ENCODE data around the gene CHMP4B.
A peak's percentile ranks its signal among the peaks of the same experiment; 100 is the strongest.

Gene CHMP4B

DNA sequence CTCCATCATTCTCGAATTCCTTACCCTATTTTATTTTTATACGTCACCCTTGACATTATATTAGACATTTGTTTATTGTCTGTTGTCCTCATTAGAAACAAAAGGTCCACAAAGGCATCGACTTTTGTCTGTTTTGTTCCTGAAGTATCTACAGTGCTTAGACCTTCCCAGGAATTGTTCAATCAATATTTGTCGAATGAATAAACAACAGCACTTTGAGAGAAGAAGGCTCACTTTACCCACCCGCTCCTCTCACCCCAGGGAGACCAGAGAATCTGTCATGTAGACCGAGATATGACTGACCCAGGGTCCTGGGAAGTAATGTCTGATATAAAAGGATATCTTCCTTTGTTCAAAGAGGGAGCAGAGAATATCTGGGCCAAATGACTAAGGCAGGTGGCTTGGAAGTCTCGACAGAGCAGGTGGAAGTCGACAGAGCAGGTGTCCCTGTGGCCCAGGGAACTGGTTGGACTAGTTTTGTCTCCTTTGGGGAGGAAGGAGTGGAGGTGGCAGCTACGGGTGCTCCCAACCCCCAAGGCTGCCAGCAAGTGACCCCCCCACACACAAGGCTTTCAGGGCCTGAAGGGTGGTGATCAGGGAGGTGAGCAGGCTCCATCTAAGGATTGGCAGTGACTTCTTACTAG, 14.8 kb upstream of the CHMP4B start:
- TF ChIP-seq, protein P1, sequence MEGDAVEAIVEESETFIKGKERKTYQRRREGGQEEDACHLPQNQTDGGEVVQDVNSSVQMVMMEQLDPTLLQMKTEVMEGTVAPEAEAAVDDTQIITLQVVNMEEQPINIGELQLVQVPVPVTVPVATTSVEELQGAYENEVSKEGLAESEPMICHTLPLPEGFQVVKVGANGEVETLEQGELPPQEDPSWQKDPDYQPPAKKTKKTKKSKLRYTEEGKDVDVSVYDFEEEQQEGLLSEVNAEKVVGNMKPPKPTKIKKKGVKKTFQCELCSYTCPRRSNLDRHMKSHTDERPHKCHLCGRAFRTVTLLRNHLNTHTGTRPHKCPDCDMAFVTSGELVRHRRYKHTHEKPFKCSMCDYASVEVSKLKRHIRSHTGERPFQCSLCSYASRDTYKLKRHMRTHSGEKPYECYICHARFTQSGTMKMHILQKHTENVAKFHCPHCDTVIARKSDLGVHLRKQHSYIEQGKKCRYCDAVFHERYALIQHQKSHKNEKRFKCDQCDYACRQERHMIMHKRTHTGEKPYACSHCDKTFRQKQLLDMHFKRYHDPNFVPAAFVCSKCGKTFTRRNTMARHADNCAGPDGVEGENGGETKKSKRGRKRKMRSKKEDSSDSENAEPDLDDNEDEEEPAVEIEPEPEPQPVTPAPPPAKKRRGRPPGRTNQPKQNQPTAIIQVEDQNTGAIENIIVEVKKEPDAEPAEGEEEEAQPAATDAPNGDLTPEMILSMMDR (IDR thresholded peaks at IDR 0.05; ENCODE audit: low read depth, low read length) = no peak
- H3K4me3 ChIP-seq (ENCODE audit: low read depth, low read length) = no peak overlapping the region

DNA sequence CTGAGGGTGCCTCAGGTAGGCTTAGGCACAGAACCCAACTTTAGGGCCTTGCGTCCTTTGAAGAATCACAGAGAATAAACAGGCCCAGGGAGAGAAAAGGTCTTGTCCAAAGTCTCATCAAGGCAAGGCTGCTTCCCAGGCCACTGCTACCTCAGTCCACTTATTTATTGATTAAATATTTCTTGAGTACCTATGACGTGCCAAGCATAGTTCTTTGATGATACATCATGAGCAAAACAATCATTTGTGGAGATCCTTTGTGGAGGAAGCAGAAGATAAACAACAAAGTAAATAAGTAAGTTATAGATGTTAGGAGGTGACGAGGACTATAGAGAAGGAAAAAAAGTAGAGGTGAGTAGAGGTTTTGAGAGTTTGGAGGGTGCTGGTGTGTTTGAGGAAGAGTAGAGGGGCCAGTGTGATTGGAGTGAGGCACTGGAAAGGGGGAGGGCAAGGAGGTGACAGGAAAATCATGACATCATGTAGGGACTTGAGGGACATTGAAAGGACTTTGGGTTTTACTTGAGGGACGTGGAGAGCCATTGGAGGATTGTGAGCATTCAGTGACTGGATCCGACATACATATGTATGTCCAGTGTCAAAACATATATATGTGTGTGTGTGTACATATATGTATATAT, 14.1 kb upstream of the CHMP4B start:
- TF ChIP-seq, protein P1 (IDR thresholded peaks at IDR 0.05; ENCODE audit: low read depth, low read length) = no peak
- H3K4me3 ChIP-seq (ENCODE audit: low read depth, low read length) = no peak overlapping the region

DNA sequence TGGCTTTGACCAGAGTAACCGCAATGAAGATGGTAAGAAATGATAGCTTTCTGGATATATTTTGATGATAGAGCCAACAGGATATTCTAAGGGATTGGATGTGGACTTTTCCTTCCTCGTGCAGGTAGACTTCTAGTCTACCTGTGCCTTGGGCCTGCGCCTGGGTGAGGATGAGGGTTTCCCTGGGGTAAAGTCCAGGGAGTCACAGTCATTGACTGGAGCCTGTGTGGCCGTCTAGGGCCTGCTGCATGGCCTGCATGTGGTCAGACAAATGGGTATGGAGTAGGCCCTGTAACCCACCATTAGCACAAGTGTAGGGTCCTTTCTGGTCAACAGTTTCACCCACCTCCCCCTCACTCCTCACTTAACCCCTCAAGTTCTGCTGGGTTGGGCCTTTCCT, 12.7 kb upstream of the CHMP4B start:
- TF ChIP-seq, protein P1 (IDR thresholded peaks at IDR 0.05; ENCODE audit: low read depth, low read length) = no peak

DNA sequence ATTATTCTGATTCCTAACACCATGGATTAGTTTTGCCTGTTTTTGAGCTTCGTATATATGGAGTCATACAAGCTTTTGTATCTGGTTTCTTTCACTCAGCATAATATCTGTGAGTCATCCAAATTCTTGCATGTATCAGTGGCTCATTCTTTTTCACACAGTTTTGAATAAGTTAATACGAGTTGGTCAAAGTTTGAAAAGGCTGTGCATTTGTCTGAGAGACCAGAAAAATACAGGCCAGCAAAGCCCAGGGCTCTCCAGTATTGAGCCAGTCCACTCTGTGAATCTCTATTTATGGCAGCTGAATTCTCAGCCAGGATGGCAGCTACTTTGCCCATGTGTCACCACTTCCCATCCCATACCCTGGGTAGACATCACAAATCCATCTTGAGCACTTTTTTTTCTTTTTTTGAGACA, 7.2 kb upstream of the CHMP4B start:
- H3K4me3 ChIP-seq (ENCODE audit: low read depth, low read length) = no peak overlapping the region
- TF ChIP-seq, protein P1 (IDR thresholded peaks at IDR 0.05; ENCODE audit: low read depth, low read length) = no peak

More for the DNA sequence above, 12.7 kb upstream of the CHMP4B start:
- H3K4me3 ChIP-seq (ENCODE audit: low read depth, low read length) = no peak overlapping the region

DNA sequence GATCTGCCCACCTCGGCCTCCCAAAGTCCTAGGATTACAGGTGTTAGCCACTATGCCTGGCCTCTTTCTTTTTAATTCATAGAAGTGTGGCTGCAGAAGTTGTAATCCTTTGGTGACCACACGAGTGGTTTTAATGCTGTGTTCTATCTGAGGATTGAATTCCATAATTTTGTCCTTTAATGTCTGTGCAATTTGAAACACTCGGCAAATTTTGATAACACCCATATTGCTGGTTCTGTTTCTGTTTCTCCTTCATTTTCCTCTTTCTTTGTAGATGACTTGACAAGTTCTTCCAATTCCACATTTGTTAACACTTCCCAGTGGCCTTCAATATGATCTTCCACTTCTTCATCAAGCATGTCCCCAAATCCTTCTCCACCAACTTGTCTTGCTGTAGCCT, 2.8 kb upstream of the CHMP4B start:
- TF ChIP-seq, protein P1 (IDR thresholded peaks at IDR 0.05; ENCODE audit: low read depth, low read length) = no peak

DNA sequence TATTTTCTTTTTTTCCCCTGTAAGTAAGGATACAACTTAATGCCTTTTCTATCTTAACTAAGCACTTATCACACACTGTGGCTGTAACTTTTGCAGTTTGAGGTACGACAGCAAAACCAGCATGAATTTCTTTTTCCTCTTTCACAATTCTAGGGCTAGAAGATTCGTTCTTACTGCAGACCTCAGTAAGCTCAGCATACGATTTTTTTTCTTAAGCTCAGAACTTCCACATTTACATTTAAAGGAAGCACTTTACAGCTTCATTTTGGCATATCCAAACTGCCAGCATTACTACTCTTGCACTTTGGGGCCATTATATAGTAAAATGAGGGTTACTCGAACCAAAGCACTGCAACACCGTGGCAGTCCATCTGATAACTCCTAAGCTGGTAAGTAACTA, 889 bp upstream of the CHMP4B start:
- TF ChIP-seq, protein P1 (IDR thresholded peaks at IDR 0.05; ENCODE audit: low read depth, low read length) = no peak
- no peak overlapping the region for H3K4me3 ChIP-seq (ENCODE audit: low read depth, low read length)

More for the DNA sequence above, 2.8 kb upstream of the CHMP4B start:
- no peak overlapping the region for H3K4me3 ChIP-seq (ENCODE audit: low read depth, low read length)

DNA sequence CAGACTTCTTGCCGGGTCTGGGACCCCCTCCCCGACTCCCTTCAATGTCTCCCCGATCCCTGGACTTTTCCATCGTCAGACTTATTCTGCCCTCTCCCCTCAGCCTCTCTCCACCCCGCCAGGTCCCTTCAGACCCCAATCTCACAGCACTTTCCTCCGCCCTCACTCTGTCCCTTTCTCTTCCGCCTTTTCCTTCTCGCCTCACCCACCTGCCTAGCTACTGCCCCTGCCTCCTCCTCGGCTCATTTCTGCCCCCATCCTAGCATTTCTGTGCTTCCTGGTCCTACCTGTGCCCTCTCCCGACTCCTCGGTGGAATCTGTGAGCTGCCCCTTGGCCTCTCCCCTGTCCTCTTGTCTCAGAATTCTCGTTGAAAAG, 616 bp downstream of the CHMP4B start:
- H3K4me3 ChIP-seq (ENCODE audit: low read depth, low read length) = peak overlapping the region; percentile 94
- TF ChIP-seq, protein P1 (IDR thresholded peaks at IDR 0.05; ENCODE audit: low read depth, low read length) = no peak
